Esophagus squamous epithelium (tissue), 4 donors: Measurements from ENCODE around the gene SRGAP3.

Experiments
- POLR2A ChIP-seq, 4 donors: fragments of 450-650 bp; IDR thresholded peaks; one replicate each; pipeline ENCODE4 v1.6.1; 2017; ENCODE audit warnings: antibody characterized with exemption in 4 of 4, mild to moderate bottlenecking in 4 of 4, moderate library complexity in 3 of 4
- TF ChIP-seq, protein P1 (sequence below), 6 experiments: fragments of 450-650 bp in 4 of 6; fragments of 200-600 bp in 2 of 6; sonication (generic) in 2 of 6; IDR thresholded peaks; one replicate each; pipeline ENCODE4 v1.5.1; 2016 to 2019; ENCODE audit warnings: antibody characterized with exemption in 6 of 6, mild to moderate bottlenecking in 4 of 6, moderate library complexity in 4 of 6

DNA sequence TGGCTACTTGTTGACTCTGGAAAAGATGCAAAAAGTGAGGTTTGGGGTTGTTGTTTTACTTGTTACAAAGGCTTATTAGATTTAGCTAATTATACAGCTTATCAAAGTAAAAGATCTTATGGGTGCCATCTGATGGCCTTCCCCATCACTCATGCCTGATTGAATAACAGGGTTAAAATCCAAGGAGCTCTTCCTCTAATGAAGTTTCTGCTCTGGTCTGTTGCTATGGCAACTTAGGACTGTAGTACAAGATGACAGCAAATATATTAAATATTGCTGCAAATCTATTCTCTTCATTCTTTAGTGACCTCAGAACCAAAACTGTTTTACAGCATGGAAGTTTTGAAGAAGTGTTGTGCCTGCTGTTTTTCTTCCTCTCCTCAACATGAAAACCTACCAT, 45.6 kb upstream of the SRGAP3 start:
- no peak for TF ChIP-seq POLR2A (IDR thresholded peaks at IDR 0.05)
- TF ChIP-seq, protein P1, sequence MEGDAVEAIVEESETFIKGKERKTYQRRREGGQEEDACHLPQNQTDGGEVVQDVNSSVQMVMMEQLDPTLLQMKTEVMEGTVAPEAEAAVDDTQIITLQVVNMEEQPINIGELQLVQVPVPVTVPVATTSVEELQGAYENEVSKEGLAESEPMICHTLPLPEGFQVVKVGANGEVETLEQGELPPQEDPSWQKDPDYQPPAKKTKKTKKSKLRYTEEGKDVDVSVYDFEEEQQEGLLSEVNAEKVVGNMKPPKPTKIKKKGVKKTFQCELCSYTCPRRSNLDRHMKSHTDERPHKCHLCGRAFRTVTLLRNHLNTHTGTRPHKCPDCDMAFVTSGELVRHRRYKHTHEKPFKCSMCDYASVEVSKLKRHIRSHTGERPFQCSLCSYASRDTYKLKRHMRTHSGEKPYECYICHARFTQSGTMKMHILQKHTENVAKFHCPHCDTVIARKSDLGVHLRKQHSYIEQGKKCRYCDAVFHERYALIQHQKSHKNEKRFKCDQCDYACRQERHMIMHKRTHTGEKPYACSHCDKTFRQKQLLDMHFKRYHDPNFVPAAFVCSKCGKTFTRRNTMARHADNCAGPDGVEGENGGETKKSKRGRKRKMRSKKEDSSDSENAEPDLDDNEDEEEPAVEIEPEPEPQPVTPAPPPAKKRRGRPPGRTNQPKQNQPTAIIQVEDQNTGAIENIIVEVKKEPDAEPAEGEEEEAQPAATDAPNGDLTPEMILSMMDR (IDR thresholded peaks at IDR 0.05) = no peak
